ENCODE results near the gene KDM1B. TPM values are rescaled to one million over a fixed set of nuclear protein-coding genes. Genes with fewer than 3 reads are reported as not detected.

The KDM1B gene
- total and polyA plus RNA-seq, 2 of the 8 experiments (the other 6 are each of a cell fraction or from before 2014, with no cell fraction given) = 3.7 to 7.5 TPM

- TF ChIP-seq TEAD4 (IDR thresholded peaks at IDR 0.05; ENCODE audit: low read depth, low read length) (no peak), SIN3A (conservative IDR thresholded peaks at IDR 0.05 in 1 of 2, IDR thresholded peaks at IDR 0.05 in 1 of 2; ENCODE audit: low read depth in 1 of 2, low read length in 2 of 2) (no peak), TAF1 (IDR thresholded peaks at IDR 0.05; ENCODE audit: low read depth, low read length) (no peak), RBBP5 (IDR thresholded peaks at IDR 0.05; ENCODE audit: borderline replicate concordance, low read depth, low read length) (no peak), BCL11A (IDR thresholded peaks at IDR 0.05; ENCODE audit: low read depth in 2 of 2, low read length in 2 of 2) (no peak), POU5F1 (IDR thresholded peaks at IDR 0.05; ENCODE audit: low read depth, low read length) (no peak)
Observed at GRCh38 chr6:18135171-18135570, 20.1 kb upstream of the KDM1B start (continued).
